KMS-11 (cell line): Measurements from ENCODE around the gene JUNB.

Source experiments
- H2AFZ ChIP-seq: fragments of 200-600 bp; sonication (generic); 2 replicates; pipeline ENCODE4 v1.6.1; 2016; ENCODE audit warnings: antibody characterized with exemption, mixed run types, low read depth
- H3K27ac ChIP-seq: fragments of 200-600 bp; sonication (generic); 2 replicates; pipeline ENCODE4 v1.6.1; 2016; ENCODE audit warnings: mild to moderate bottlenecking, mixed run types
- H3K27me3 ChIP-seq: fragments of 200-600 bp; sonication (generic); 2 replicates; pipeline ENCODE4 v1.6.1; 2017; ENCODE audit warnings: mild to moderate bottlenecking, low read depth, mixed run types, moderate library complexity; ENCODE audit not compliant: insufficient read depth
- H3K36me3 ChIP-seq: fragments of 200-600 bp; sonication (generic); 2 replicates; pipeline ENCODE4 v1.6.1; 2017; ENCODE audit warnings: mild to moderate bottlenecking, mixed run types; ENCODE audit not compliant: insufficient read depth
- H3K4me1 ChIP-seq: fragments of 200-600 bp; sonication (generic); 2 replicates; pipeline ENCODE4 v1.6.1; 2016; ENCODE audit warnings: mild to moderate bottlenecking, low read depth, mixed run types; ENCODE audit not compliant: poor library complexity, severe bottlenecking
- H3K4me2 ChIP-seq: fragments of 200-600 bp; sonication (generic); 2 replicates; pipeline ENCODE4 v1.7.0; 2016; ENCODE audit warnings: mild to moderate bottlenecking, mixed run types
- H3K4me3 ChIP-seq: fragments of 200-600 bp; sonication (generic); IDR thresholded peaks from 2 replicates; pipeline ENCODE4 v1.6.1; 2017; ENCODE audit warnings: low read depth, low read length, mixed read lengths; ENCODE audit not compliant: insufficient read depth
- H3K79me2 ChIP-seq: fragments of 200-600 bp; sonication (generic); 2 replicates; pipeline ENCODE4 v1.6.1; 2016; ENCODE audit warnings: low read depth, mixed run types; ENCODE audit not compliant: insufficient read depth
- H3K9ac ChIP-seq: fragments of 200-600 bp; sonication (generic); 2 replicates; pipeline ENCODE4 v1.6.1; 2016; ENCODE audit warnings: mild to moderate bottlenecking, mixed run types
- H4K20me1 ChIP-seq: fragments of 200-600 bp; sonication (generic); 2 replicates; pipeline ENCODE4 v1.6.1; 2016; ENCODE audit warnings: mild to moderate bottlenecking, mixed run types; ENCODE audit not compliant: insufficient read depth
- TF ChIP-seq, protein P1 (sequence below): fragments of 200-600 bp; sonication (generic); conservative IDR thresholded peaks from 2 replicates; pipeline ENCODE4 v1.6.1; 2017; ENCODE audit warnings: low read depth, mild to moderate bottlenecking, antibody characterized with exemption, low read length, moderate library complexity, mixed read lengths

The JUNB gene

DNA sequence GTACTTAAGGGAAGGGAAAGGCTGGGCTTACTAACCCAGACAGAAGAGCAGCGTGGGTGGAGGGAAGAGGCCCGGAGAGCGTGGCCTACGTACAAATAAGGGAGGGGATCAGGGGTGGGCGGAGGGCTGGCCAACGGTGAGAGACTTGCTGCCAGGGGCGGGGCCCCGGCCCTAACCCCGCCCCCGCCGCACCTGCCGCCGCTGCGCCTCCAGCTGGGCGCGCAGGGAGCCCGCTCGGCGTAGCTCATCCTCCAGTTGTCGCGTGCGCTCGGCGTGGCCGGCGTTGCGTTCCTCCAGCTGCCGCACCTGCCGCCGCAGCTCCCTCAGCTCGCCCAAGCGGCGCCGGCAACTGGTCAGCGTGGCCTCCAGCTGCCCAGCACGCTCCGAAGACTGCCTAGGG, 21.6 kb upstream of the JUNB start:
- no peaks in the 10 kb centered on the region for H3K27me3 ChIP-seq
- TF ChIP-seq, protein P1, sequence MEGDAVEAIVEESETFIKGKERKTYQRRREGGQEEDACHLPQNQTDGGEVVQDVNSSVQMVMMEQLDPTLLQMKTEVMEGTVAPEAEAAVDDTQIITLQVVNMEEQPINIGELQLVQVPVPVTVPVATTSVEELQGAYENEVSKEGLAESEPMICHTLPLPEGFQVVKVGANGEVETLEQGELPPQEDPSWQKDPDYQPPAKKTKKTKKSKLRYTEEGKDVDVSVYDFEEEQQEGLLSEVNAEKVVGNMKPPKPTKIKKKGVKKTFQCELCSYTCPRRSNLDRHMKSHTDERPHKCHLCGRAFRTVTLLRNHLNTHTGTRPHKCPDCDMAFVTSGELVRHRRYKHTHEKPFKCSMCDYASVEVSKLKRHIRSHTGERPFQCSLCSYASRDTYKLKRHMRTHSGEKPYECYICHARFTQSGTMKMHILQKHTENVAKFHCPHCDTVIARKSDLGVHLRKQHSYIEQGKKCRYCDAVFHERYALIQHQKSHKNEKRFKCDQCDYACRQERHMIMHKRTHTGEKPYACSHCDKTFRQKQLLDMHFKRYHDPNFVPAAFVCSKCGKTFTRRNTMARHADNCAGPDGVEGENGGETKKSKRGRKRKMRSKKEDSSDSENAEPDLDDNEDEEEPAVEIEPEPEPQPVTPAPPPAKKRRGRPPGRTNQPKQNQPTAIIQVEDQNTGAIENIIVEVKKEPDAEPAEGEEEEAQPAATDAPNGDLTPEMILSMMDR, result no peak
- peaks cover 13% of the 10 kb centered on the region for H3K4me1 ChIP-seq
- H2AFZ ChIP-seq, result no peak overlapping the region
- no peak overlapping the region for H3K9ac ChIP-seq
- no peaks in the 10 kb centered on the region for H3K79me2 ChIP-seq
- no peak overlapping the region for H3K27ac ChIP-seq
- no peaks in the 10 kb centered on the region for H3K36me3 ChIP-seq
- no peak overlapping the region for H3K4me2 ChIP-seq
- no peak overlapping the region for H3K4me3 ChIP-seq
- H4K20me1 ChIP-seq, result no peaks in the 10 kb centered on the region

DNA sequence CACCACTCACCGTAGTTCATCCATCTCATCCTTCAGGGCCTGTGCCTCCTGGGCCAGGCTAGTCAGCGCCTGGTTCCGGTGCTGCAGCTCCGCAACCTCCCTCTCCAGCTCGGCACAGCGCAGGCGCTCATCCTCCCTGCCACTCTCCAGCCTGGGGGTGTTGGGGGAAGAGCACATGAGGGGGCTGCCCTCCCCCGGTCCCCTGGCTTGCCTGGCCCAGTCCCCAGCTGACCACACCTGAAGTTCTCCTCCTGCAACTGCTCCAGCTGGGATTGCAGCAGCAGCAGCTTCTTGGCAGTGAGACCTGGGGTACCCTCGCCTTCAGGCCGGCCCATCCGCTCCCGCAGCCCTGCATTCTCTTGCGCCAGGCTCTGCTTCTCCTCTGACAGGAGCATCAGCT, 20.4 kb upstream of the JUNB start:
- Histone ChIP-seq H4K20me1 (no peaks in the 10 kb centered on the region), H3K79me2 (no peaks in the 10 kb centered on the region), H3K36me3 (no peaks in the 10 kb centered on the region), H3K9ac (no peak overlapping the region), H3K27me3 (no peaks in the 10 kb centered on the region), H3K4me2 (no peak overlapping the region), H3K27ac (no peak overlapping the region), H3K4me3 (no peak overlapping the region), H2AFZ (no peak overlapping the region), H3K4me1 (peaks cover 13% of the 10 kb centered on the region)
- TF ChIP-seq, protein P1, result no peak

DNA sequence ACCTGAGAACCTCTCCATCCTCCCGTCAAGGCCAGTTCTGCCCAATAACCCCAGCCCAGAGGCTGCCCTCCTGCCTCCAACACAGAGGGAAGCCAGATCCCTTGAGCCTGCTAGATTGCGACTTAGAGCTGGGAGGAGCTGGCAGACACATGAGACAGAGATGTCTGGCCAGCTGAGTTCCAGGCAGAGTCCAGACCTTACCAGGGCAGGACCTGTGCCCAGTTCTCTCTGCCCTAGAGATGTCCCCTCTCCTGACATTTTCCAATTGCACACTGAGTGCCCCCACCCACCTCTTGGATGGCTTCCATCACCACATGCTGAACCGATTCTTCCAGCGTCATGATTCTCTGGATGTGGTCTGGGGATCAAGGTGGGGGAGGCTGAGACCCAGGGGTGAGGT, 19.0 kb upstream of the JUNB start:
- no peak overlapping the region for H3K9ac ChIP-seq
- peaks cover 17% of the 10 kb centered on the region for H3K4me1 ChIP-seq
- H3K79me2 ChIP-seq, result no peaks in the 10 kb centered on the region
- H3K4me3 ChIP-seq, result no peak overlapping the region
- TF ChIP-seq, protein P1, result no peak
- H3K36me3 ChIP-seq, result no peaks in the 10 kb centered on the region
- no peaks in the 10 kb centered on the region for H3K27me3 ChIP-seq
- no peak overlapping the region for H3K27ac ChIP-seq
- H3K4me2 ChIP-seq, result no peak overlapping the region
- no peak overlapping the region for H2AFZ ChIP-seq
- no peaks in the 10 kb centered on the region for H4K20me1 ChIP-seq

DNA sequence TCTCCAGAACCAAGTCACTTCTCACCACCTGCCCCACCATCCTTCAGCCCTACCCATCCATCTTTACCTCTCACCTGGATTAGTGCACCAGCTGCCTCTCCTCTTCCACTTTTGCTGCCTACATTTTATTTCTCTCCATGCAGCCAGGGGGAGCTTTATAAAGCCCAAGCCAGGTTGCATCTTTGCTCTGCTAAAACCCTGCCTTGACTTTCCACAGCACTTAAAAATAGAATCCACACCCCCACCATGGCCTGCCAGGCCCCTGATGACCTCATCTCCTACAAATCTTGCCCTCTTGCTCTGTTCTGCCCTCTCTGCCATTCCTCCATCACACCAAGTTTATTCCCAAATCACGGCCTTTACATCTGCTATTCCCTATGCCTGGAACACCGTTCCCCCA, 17.7 kb upstream of the JUNB start:
- TF ChIP-seq, protein P1, result peak; percentile 24; the same call in 1 of the 2 replicates
- peaks cover 20% of the 10 kb centered on the region for H3K4me1 ChIP-seq
- H3K36me3 ChIP-seq, result no peaks in the 10 kb centered on the region
- H3K9ac ChIP-seq, result no peak overlapping the region
- peak overlapping the region; percentile 8; the same call in 1 of the 2 replicates for H3K4me2 ChIP-seq
- H3K27ac ChIP-seq, result no peak overlapping the region
- H3K27me3 ChIP-seq, result no peaks in the 10 kb centered on the region
- no peak overlapping the region for H2AFZ ChIP-seq
- H3K79me2 ChIP-seq, result no peaks in the 10 kb centered on the region
- no peak overlapping the region for H3K4me3 ChIP-seq
- H4K20me1 ChIP-seq, result no peaks in the 10 kb centered on the region
